ENCODE data around the gene SCG5.
A peak's percentile ranks its signal among the peaks of the same experiment; 100 is the strongest.
"Not testable (repeated sequence)": the region's sequence is repeated elsewhere in the genome, so short reads cannot be mapped to it uniquely, and the experiment has no call there.

SCG5 gene, protein sequence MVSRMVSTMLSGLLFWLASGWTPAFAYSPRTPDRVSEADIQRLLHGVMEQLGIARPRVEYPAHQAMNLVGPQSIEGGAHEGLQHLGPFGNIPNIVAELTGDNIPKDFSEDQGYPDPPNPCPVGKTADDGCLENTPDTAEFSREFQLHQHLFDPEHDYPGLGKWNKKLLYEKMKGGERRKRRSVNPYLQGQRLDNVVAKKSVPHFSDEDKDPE
- total RNA-seq, result 0 reads per million in 3 donors

GRCh38 chr15:32641517-32642059, at the start of gene SCG5:
Gene SCG5, plus strand, starts transcription at chr15:32641710. Its CDS starts 1,883 bp downstream, at chr15:32643593.
- H3K4me3 ChIP-seq (ENCODE audit: insufficient read depth, low read depth, low read length, poor library complexity, severe bottlenecking), result no peak within 1 kb of the TSS
- no peaks in the 10 kb centered on the region for H3K36me3 ChIP-seq (ENCODE audit: control insufficient read depth, insufficient read depth, low read length)
- no peak for DNase-seq
- no peaks in the 10 kb centered on the region for H3K4me1 ChIP-seq (ENCODE audit: control insufficient read depth, insufficient read depth, low read length, poor library complexity, severe bottlenecking)
- H3K9me3 ChIP-seq (ENCODE audit: control insufficient read depth, low read length), result no peaks in the 10 kb centered on the region
- no peaks in the 10 kb centered on the region for H3K27me3 ChIP-seq (replicated peaks; ENCODE audit: control insufficient read depth, insufficient read depth, low read length, poor library complexity, severe bottlenecking)
- H3K27ac ChIP-seq (ENCODE audit: insufficient read depth, low read length, poor library complexity, severe bottlenecking), result no peak within 1 kb of the TSS

DNA sequence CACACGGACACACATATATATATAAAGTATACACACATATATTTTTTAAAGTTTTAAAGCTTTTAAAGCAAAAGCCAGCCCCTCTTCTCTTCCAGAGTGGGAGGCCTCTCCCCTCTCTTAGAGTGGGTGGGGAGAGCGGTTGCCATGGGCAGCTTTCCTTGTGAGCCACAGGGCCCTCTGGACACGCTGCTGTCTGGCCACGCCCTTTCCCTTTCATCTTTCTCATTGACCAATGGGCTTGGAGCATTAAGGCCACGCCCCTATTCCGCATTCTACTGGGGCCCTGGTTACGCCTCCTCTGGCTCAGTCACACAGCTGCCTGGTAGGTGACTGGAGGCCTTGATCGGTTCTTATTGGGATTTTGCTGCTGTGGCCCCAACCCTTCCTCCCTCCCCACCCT, 48.4 kb upstream of the SCG5 start, which contains the start of gene GOLGA8N:
GOLGA8N (plus strand) TSS at position 306 of the 400 bp plus-strand sequence.
- H3K4me1 ChIP-seq (ENCODE audit: control insufficient read depth, insufficient read depth, low read length, poor library complexity, severe bottlenecking); H3K27ac ChIP-seq (ENCODE audit: insufficient read depth, low read length, poor library complexity, severe bottlenecking); H3K27me3 ChIP-seq (replicated peaks; ENCODE audit: control insufficient read depth, insufficient read depth, low read length, poor library complexity, severe bottlenecking); H3K4me3 ChIP-seq (ENCODE audit: insufficient read depth, low read depth, low read length, poor library complexity, severe bottlenecking); H3K36me3 ChIP-seq (ENCODE audit: control insufficient read depth, insufficient read depth, low read length); H3K9me3 ChIP-seq (ENCODE audit: control insufficient read depth, low read length); DNase-seq: not testable (repeated sequence)

DNA sequence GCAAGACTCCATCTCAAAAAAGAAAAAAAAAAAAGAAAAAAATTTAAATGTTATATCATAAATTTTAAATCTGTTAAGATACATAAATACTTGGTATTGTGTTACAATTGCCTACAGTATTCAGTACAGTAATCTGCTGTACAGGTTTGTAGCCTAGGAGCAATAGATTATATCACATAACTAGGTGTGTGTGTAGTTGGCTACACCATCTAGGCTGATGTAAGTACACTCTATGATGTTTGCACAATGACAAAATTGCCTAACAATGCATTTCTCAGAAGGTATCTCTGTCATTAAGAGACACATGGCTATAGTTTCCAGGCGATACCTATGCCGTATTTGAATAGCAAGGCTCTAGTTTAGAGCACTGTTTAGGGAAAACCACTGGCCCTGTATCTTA, 32.0 kb upstream of the SCG5 start:
- not testable (repeated sequence) for H3K27me3 ChIP-seq (replicated peaks; ENCODE audit: control insufficient read depth, insufficient read depth, low read length, poor library complexity, severe bottlenecking); DNase-seq; H3K27ac ChIP-seq (ENCODE audit: insufficient read depth, low read length, poor library complexity, severe bottlenecking); H3K4me3 ChIP-seq (ENCODE audit: insufficient read depth, low read depth, low read length, poor library complexity, severe bottlenecking); H3K9me3 ChIP-seq (ENCODE audit: control insufficient read depth, low read length); H3K36me3 ChIP-seq (ENCODE audit: control insufficient read depth, insufficient read depth, low read length); H3K4me1 ChIP-seq (ENCODE audit: control insufficient read depth, insufficient read depth, low read length, poor library complexity, severe bottlenecking)

GRCh38 chr15:32610719-32611118, 30.8 kb upstream of the SCG5 start:
- not testable (repeated sequence) for DNase-seq; H3K27me3 ChIP-seq (replicated peaks; ENCODE audit: control insufficient read depth, insufficient read depth, low read length, poor library complexity, severe bottlenecking); H3K27ac ChIP-seq (ENCODE audit: insufficient read depth, low read length, poor library complexity, severe bottlenecking); H3K4me1 ChIP-seq (ENCODE audit: control insufficient read depth, insufficient read depth, low read length, poor library complexity, severe bottlenecking); H3K4me3 ChIP-seq (ENCODE audit: insufficient read depth, low read depth, low read length, poor library complexity, severe bottlenecking); H3K36me3 ChIP-seq (ENCODE audit: control insufficient read depth, insufficient read depth, low read length); H3K9me3 ChIP-seq (ENCODE audit: control insufficient read depth, low read length)

DNA sequence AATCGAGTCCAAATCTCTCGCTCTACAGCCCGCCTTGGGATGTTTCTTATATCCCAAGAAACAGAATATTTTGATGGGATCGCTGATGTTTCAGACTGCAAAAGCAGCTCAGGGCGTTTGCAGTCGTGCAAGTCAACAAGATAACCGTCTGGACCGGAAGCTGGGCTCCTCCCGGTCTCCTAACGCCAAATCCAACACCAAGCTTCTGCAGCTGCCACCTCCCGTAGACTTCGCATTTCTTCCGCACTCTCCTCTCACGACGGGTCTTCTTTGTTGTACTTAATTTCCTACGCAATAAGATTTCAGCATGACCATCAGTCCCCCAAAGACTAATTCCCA, 26.8 kb upstream of the SCG5 start:
- H3K36me3 ChIP-seq (ENCODE audit: control insufficient read depth, insufficient read depth, low read length); H3K9me3 ChIP-seq (ENCODE audit: control insufficient read depth, low read length); DNase-seq; H3K4me1 ChIP-seq (ENCODE audit: control insufficient read depth, insufficient read depth, low read length, poor library complexity, severe bottlenecking); H3K27me3 ChIP-seq (replicated peaks; ENCODE audit: control insufficient read depth, insufficient read depth, low read length, poor library complexity, severe bottlenecking): not testable (repeated sequence)
- peak overlapping the region; percentile 73 for H3K27ac ChIP-seq (ENCODE audit: insufficient read depth, low read length, poor library complexity, severe bottlenecking)
- H3K4me3 ChIP-seq (ENCODE audit: insufficient read depth, low read depth, low read length, poor library complexity, severe bottlenecking), result peak overlapping the region; percentile 64

DNA sequence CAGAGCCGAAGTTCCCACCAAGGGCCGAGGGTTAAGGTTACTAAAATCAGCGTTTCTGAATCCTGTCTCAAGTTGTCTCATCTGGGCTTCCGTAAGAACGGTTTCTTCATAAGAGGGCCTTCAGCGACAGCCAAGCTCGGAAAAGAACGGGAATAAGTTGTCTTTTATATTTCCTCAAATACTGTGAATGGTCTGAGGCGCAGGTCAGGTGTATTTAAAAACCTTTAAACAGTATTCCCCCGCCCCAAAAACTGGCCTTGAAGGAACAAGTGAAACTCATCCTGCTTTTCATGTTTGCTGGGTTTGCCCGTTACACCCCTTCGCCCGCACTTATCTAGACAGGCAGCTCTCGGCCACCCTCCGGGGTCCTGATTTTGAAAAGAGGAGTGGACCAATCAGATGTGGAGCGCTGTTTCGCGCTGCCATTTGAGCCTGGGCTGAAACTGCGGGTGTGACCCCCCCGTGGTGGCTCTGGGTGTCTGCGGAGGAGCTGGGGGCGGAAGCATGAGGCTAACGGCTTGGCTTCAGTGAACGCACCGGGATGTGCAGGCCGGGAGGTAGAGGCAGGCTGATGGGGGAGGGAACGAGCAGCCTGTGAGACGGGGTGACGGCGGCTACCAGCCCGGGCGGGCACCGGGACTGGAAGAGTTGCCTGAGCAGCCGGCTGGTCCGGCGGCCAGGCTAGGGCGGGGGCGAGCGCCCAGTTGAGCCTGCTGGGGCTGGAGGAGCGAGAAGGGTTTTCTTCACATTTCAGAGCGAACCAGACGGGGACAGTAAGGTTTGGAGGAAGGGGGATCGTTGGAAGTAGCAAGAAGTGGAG, 26.2 kb upstream of the SCG5 start, which contains the start of gene ARHGAP11A:
ARHGAP11A (plus strand) TSS at position 454 of the 820 bp plus-strand sequence. CDS start 708 bp downstream, outside the sequence.
- not testable (repeated sequence) for H3K27me3 ChIP-seq (replicated peaks; ENCODE audit: control insufficient read depth, insufficient read depth, low read length, poor library complexity, severe bottlenecking); H3K9me3 ChIP-seq (ENCODE audit: control insufficient read depth, low read length); H3K4me1 ChIP-seq (ENCODE audit: control insufficient read depth, insufficient read depth, low read length, poor library complexity, severe bottlenecking); H3K36me3 ChIP-seq (ENCODE audit: control insufficient read depth, insufficient read depth, low read length)
- peak; percentile 61 to 80 (median 74) for DNase-seq
- Histone ChIP-seq H3K4me3 (ENCODE audit: insufficient read depth, low read depth, low read length, poor library complexity, severe bottlenecking) (peak within 1 kb of the TSS; percentile 81), H3K27ac (ENCODE audit: insufficient read depth, low read length, poor library complexity, severe bottlenecking) (peak within 1 kb of the TSS; percentile 73)

GRCh38 chr15:32615871-32616426, 25.6 kb upstream of the SCG5 start:
- not testable (repeated sequence) for H3K36me3 ChIP-seq (ENCODE audit: control insufficient read depth, insufficient read depth, low read length); H3K9me3 ChIP-seq (ENCODE audit: control insufficient read depth, low read length); H3K27me3 ChIP-seq (replicated peaks; ENCODE audit: control insufficient read depth, insufficient read depth, low read length, poor library complexity, severe bottlenecking); H3K27ac ChIP-seq (ENCODE audit: insufficient read depth, low read length, poor library complexity, severe bottlenecking); DNase-seq; H3K4me1 ChIP-seq (ENCODE audit: control insufficient read depth, insufficient read depth, low read length, poor library complexity, severe bottlenecking)
- peak overlapping the region; percentile 81 for H3K4me3 ChIP-seq (ENCODE audit: insufficient read depth, low read depth, low read length, poor library complexity, severe bottlenecking)

- Histone ChIP-seq H3K4me3 (ENCODE audit: insufficient read depth, low read depth, low read length, poor library complexity, severe bottlenecking) (no peak overlapping the region), H3K36me3 (ENCODE audit: control insufficient read depth, insufficient read depth, low read length) (no peaks in the 10 kb centered on the region), H3K27me3 (replicated peaks; ENCODE audit: control insufficient read depth, insufficient read depth, low read length, poor library complexity, severe bottlenecking) (no peaks in the 10 kb centered on the region), H3K4me1 (ENCODE audit: control insufficient read depth, insufficient read depth, low read length, poor library complexity, severe bottlenecking) (no peaks in the 10 kb centered on the region), H3K27ac (ENCODE audit: insufficient read depth, low read length, poor library complexity, severe bottlenecking) (no peak overlapping the region), H3K9me3 (ENCODE audit: control insufficient read depth, low read length) (no peaks in the 10 kb centered on the region)
- no peak for DNase-seq
Observed at GRCh38 chr15:32636410-32636809, 5.1 kb upstream of the SCG5 start.

DNA sequence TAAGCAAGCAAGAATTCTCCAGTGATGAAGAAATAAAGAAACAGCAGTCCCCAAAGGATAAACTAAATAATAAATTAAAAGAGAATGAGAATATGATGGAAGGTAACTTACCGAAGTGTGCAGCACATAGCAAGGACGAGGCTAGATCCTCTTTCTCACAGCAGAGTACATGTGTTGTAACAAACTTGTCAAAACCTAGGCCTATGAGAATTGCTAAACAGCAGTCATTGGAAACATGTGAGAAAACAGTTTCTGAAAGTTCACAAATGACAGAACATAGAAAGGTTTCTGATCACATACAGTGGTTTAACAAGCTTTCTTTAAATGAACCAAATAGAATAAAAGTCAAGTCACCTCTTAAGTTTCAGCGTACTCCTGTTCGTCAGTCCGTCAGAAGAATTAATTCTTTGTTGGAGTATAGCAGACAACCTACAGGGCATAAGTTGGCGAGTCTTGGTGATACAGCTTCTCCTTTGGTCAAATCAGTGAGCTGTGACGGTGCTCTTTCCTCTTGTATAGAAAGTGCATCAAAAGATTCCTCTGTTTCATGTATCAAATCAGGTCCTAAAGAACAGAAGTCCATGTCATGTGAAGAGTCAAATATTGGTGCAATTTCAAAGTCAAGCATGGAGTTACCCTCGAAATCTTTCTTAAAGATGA, 4.5 kb upstream of the SCG5 start:
- no peak overlapping the region for H3K4me3 ChIP-seq (ENCODE audit: insufficient read depth, low read depth, low read length, poor library complexity, severe bottlenecking)
- H3K9me3 ChIP-seq (ENCODE audit: control insufficient read depth, low read length), result no peaks in the 10 kb centered on the region
- H3K27me3 ChIP-seq (replicated peaks; ENCODE audit: control insufficient read depth, insufficient read depth, low read length, poor library complexity, severe bottlenecking), result no peaks in the 10 kb centered on the region
- H3K27ac ChIP-seq (ENCODE audit: insufficient read depth, low read length, poor library complexity, severe bottlenecking), result no peak overlapping the region
- H3K36me3 ChIP-seq (ENCODE audit: control insufficient read depth, insufficient read depth, low read length), result no peaks in the 10 kb centered on the region
- H3K4me1 ChIP-seq (ENCODE audit: control insufficient read depth, insufficient read depth, low read length, poor library complexity, severe bottlenecking), result no peaks in the 10 kb centered on the region
- DNase-seq, result no peak
